ENCODE results near the gene R3HDM4.

GRCh38 chr19:900302-901111, 12.5 kb downstream of the R3HDM4 start:
- no peak for TF ChIP-seq POLR2A (IDR thresholded peaks at IDR 0.05)
- no peak for TF ChIP-seq CTCF (IDR thresholded peaks at IDR 0.05)
- no peak for TF ChIP-seq EP300 (IDR thresholded peaks at IDR 0.05)
